HL-60/S4 (cell line): ENCODE measurements around the gene GNB2.

Source experiments
- in situ Hi-C: fragments of 300-500 bp; cut with MboI; formaldehyde crosslinking; loops from 2 replicates; pipeline ENCODE4 v1.14.3; 2022; ENCODE audit warnings: low sequenced_read_pairs

The GNB2 gene

GRCh38 chr7:100673302-100673941 is at the start of gene GNB2:
TSS of gene GNB2 (plus strand) at chr7:100673740. CDS start at chr7:100676266, 2,526 bp downstream.
- in situ Hi-C loops, result no loop called here

- in situ Hi-C loops, result no loop called here
Measured at GRCh38 chr7:100623951-100624824, 49.4 kb upstream of the GNB2 start.

GRCh38 chr7:100626055-100626454 is 47.5 kb upstream of the GNB2 start:
- in situ Hi-C loops, result no loop called here

- in situ Hi-C loops, result no loop called here
Measured at GRCh38 chr7:100626530-100627237, 46.9 kb upstream of the GNB2 start.

- in situ Hi-C loops, result no loop called here
Measured at GRCh38 chr7:100627238-100627549, 46.3 kb upstream of the GNB2 start.

- in situ Hi-C loops, result no loop called here
Measured at GRCh38 chr7:100629117-100629716, 44.3 kb upstream of the GNB2 start.

GRCh38 chr7:100630066-100630465 is 43.5 kb upstream of the GNB2 start:
- in situ Hi-C loops, result no loop called here

GRCh38 chr7:100632951-100633717 is 40.4 kb upstream of the GNB2 start:
- in situ Hi-C loops, result no loop called here

GRCh38 chr7:100639995-100640516 is 33.5 kb upstream of the GNB2 start:
- in situ Hi-C loops, result no loop called here

- in situ Hi-C loops, result no loop called here
Measured at GRCh38 chr7:100640517-100641440, 32.8 kb upstream of the GNB2 start.

GRCh38 chr7:100641463-100641859 is 32.1 kb upstream of the GNB2 start, which contains the start of gene TFR2:
TSS of gene TFR2 (minus strand) at chr7:100641552. CDS start at chr7:100641509, 43 bp downstream.
- in situ Hi-C loops, result no loop called here

- in situ Hi-C loops, result no loop called here
Measured at GRCh38 chr7:100641860-100642533, 31.5 kb upstream of the GNB2 start.

GRCh38 chr7:100642534-100642907 is 31.0 kb upstream of the GNB2 start:
- in situ Hi-C loops, result no loop called here

- in situ Hi-C loops, result no loop called here
Measured at GRCh38 chr7:100649826-100650565, 23.5 kb upstream of the GNB2 start.

GRCh38 chr7:100654908-100655831 is 18.4 kb upstream of the GNB2 start:
- in situ Hi-C loops, result no loop called here

- in situ Hi-C loops, result no loop called here
Measured at GRCh38 chr7:100655908-100656674, 17.4 kb upstream of the GNB2 start, which contains the start of gene ACTL6B. TSS of gene ACTL6B (minus strand) at chr7:100656448. CDS start at chr7:100656354, 94 bp downstream.
